Hematopoietic multipotent progenitor cell (in vitro differentiated cells): ENCODE data around the gene PPP6R1. TPM values are rescaled to one million over a fixed set of nuclear protein-coding genes. Genes with fewer than 3 reads are reported as not detected.

Experiments
- DNase-seq, 3 donors: peaks; one replicate each; pipeline ENCODE4 v3.0.0-alpha.2; 2011 to 2015; ENCODE audit warnings: low read depth in 2 of 3, low spot score in 2 of 3
- total RNA-seq: library from RNA; depleted of rRNA; stranded (reverse); fragments of >200 nt; gene quantifications from one replicate; pipeline ENCODE4 v1.2.3, GENCODE V29; 2012

Gene PPP6R1
- 307 TPM for total RNA-seq

- peak; percentile 93 to 99 (median 99) for DNase-seq
These were observed at the start of gene PPP6R1 for GRCh38 chr19:55258828-55259539. Gene PPP6R1, minus strand, starts transcription at chr19:55259017. Its CDS starts 11,914 bp downstream, at chr19:55247103.

GRCh38 chr19:55308281-55308680, 49.5 kb upstream of the PPP6R1 start:
- DNase-seq, result no peak

GRCh38 chr19:55306712-55307111, 47.9 kb upstream of the PPP6R1 start:
- no peak for DNase-seq

GRCh38 chr19:55305983-55306562, 47.3 kb upstream of the PPP6R1 start:
- DNase-seq, result no peak

- peak in 2 of 3 donors; percentile 43 to 70 for DNase-seq
These were observed 46.7 kb upstream of the PPP6R1 start for GRCh38 chr19:55305491-55305890.

- no peak for DNase-seq
These were observed 46.2 kb upstream of the PPP6R1 start for GRCh38 chr19:55304980-55305379.

- no peak for DNase-seq
These were observed 45.6 kb upstream of the PPP6R1 start for GRCh38 chr19:55304279-55304978.

GRCh38 chr19:55303477-55303876, 44.7 kb upstream of the PPP6R1 start:
- no peak for DNase-seq

- no peak for DNase-seq
These were observed 43.5 kb upstream of the PPP6R1 start for GRCh38 chr19:55302318-55302703.

- DNase-seq, result peak; percentile 89 to 93 (median 89)
These were observed 42.9 kb upstream of the PPP6R1 start for GRCh38 chr19:55301459-55302317.

- no peak for DNase-seq
These were observed 42.2 kb upstream of the PPP6R1 start for GRCh38 chr19:55300886-55301458.

- no peak for DNase-seq
These were observed 41.2 kb upstream of the PPP6R1 start for GRCh38 chr19:55299991-55300390.

- DNase-seq, result no peak
These were observed 38.5 kb upstream of the PPP6R1 start for GRCh38 chr19:55297267-55297666.

- DNase-seq, result no peak
These were observed 30.4 kb upstream of the PPP6R1 start for GRCh38 chr19:55289117-55289796.

GRCh38 chr19:55287361-55288079, 28.7 kb upstream of the PPP6R1 start:
- DNase-seq, result no peak

- DNase-seq, result no peak
These were observed 26.5 kb upstream of the PPP6R1 start for GRCh38 chr19:55285229-55285890.

- no peak for DNase-seq
These were observed 25.7 kb upstream of the PPP6R1 start for GRCh38 chr19:55284405-55285058.
